Measurements from ENCODE around the gene SKIC2.

- TF ChIP-seq MAX (IDR thresholded peaks at IDR 0.05), result no peak
- no peak for TF ChIP-seq CTCF (IDR thresholded peaks at IDR 0.05; ENCODE audit: control extremely low read depth in 1 of 3, insufficient read depth in 1 of 3, low read depth in 1 of 3, low read length in 3 of 3)
- TF ChIP-seq POLR2AphosphoS5 (IDR thresholded peaks at IDR 0.05; ENCODE audit: low read depth, low read length), result no peak
- TF ChIP-seq EGR1 (IDR thresholded peaks at IDR 0.05; ENCODE audit: borderline replicate concordance, low read depth, low read length), result no peak
- no peak for TF ChIP-seq EP300 (IDR thresholded peaks at IDR 0.05; ENCODE audit: borderline replicate concordance in 1 of 2, low read depth in 2 of 2, low read length in 2 of 2)
- TF ChIP-seq SRF (IDR thresholded peaks at IDR 0.05; ENCODE audit: low read depth, low read length), result no peak
- TF ChIP-seq CHD7 (IDR thresholded peaks at IDR 0.05; ENCODE audit: insufficient replicate concordance, low read length), result no peak
- no peak for TF ChIP-seq RAD21 (IDR thresholded peaks at IDR 0.05 in 1 of 2, conservative IDR thresholded peaks at IDR 0.05 in 1 of 2; ENCODE audit: low read depth in 2 of 2, low read length in 2 of 2)
- no peak for TF ChIP-seq ATF3 (IDR thresholded peaks at IDR 0.05; ENCODE audit: insufficient read depth, low read depth, low read length)
Observed at GRCh38 chr6:31943742-31944141, 15.2 kb upstream of the SKIC2 start.
